ENCODE data around the gene PET117. TPM values are rescaled to one million over a fixed set of nuclear protein-coding genes. Genes with fewer than 3 reads are reported as not detected.

Gene PET117
- total RNA-seq, 4 donors from 2014 or later, result 11.5 to 14.7 (median 13.3) TPM

- WGBS, 2 donors, result 69 to 89% methylated on average over 2 of the region's 2 CpGs
- DNase-seq (ENCODE audit: low spot score in 2 of 2), result no peak
- H3K4me3 ChIP-seq (ENCODE audit: low read depth, poor library complexity, severe bottlenecking), result no peak overlapping the region
- no peak for TF ChIP-seq POLR2A (IDR thresholded peaks at IDR 0.05)
- TF ChIP-seq, protein P1, sequence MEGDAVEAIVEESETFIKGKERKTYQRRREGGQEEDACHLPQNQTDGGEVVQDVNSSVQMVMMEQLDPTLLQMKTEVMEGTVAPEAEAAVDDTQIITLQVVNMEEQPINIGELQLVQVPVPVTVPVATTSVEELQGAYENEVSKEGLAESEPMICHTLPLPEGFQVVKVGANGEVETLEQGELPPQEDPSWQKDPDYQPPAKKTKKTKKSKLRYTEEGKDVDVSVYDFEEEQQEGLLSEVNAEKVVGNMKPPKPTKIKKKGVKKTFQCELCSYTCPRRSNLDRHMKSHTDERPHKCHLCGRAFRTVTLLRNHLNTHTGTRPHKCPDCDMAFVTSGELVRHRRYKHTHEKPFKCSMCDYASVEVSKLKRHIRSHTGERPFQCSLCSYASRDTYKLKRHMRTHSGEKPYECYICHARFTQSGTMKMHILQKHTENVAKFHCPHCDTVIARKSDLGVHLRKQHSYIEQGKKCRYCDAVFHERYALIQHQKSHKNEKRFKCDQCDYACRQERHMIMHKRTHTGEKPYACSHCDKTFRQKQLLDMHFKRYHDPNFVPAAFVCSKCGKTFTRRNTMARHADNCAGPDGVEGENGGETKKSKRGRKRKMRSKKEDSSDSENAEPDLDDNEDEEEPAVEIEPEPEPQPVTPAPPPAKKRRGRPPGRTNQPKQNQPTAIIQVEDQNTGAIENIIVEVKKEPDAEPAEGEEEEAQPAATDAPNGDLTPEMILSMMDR (IDR thresholded peaks at IDR 0.05), result no peak
- intact Hi-C loops (cut with DNase I; ENCODE audit: low total_unique reads), result no loop called here
Observed at GRCh38 chr20:18139832-18140231, 2.2 kb downstream of the PET117 start.

- WGBS, 2 donors, result 83 to 85% methylated on average over 1 of the region's 1 CpG
- no peak for DNase-seq (ENCODE audit: low spot score in 2 of 2)
- no peak overlapping the region for H3K4me3 ChIP-seq (ENCODE audit: low read depth, poor library complexity, severe bottlenecking)
- TF ChIP-seq POLR2A (IDR thresholded peaks at IDR 0.05), result no peak
- TF ChIP-seq, protein P1 (IDR thresholded peaks at IDR 0.05), result no peak
- intact Hi-C loops (cut with DNase I; ENCODE audit: low total_unique reads), result no loop called here
Observed at GRCh38 chr20:18144541-18145099, 7.0 kb downstream of the PET117 start.

DNA sequence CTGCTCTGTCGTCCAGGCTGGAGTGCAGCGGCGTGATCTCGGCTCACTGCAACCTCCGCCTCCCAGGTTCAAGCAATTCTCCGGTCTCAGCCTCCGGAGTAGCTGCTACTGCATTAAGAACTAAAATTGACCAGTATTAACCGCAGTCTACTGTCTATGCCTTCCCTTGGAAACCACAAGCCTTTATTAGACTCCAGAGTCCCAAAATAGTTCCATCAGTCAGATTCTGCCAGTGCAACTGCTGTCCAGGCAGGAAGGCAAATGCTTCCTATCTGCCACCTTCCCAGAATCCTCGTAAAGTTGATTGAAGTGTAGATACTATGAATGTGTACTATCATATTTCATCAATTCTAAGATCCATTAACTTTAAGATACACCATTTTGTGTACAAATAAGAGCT lies 16.7 kb downstream of the PET117 start:
- WGBS, 2 donors, result 97% methylated on average over 9 of the region's 9 CpGs
- H3K4me3 ChIP-seq (ENCODE audit: low read depth, poor library complexity, severe bottlenecking), result no peak overlapping the region
- no peak for TF ChIP-seq POLR2A (IDR thresholded peaks at IDR 0.05)
- TF ChIP-seq, protein P1 (IDR thresholded peaks at IDR 0.05), result no peak
- intact Hi-C loops (cut with DNase I; ENCODE audit: low total_unique reads), result no loop called here
- no peak for DNase-seq (ENCODE audit: low spot score in 2 of 2)

DNA sequence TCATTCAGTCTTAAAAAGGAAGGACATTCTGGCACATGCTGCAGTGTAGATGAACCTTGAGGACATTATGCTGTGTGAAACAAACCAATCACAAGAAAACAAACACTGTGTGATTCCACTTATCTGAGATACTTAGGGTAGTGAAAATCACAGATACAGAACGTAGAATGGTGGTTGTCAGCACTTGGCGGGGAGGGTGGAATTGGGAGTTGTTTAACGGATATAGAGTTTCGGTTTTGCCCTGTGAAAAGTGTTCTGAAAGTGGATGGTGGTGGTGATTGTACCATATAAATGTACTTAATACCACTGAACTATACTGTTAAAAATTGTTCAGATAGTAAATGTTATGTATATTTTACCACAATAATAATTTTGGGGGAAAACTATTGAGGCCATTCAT lies 18.4 kb downstream of the PET117 start:
- no peak overlapping the region for H3K4me3 ChIP-seq (ENCODE audit: low read depth, poor library complexity, severe bottlenecking)
- DNase-seq (ENCODE audit: low spot score in 2 of 2), result no peak
- no peak for TF ChIP-seq POLR2A (IDR thresholded peaks at IDR 0.05)
- TF ChIP-seq, protein P1 (IDR thresholded peaks at IDR 0.05), result no peak
- intact Hi-C loops (cut with DNase I; ENCODE audit: low total_unique reads), result no loop called here
- WGBS, 2 donors, result 93 to 95% methylated on average over 4 of the region's 4 CpGs

GRCh38 chr20:18164356-18164755 lies 26.7 kb downstream of the PET117 start:
- no peak overlapping the region for H3K4me3 ChIP-seq (ENCODE audit: low read depth, poor library complexity, severe bottlenecking)
- WGBS, 2 donors, result 77 to 100% methylated on average over 2 of the region's 2 CpGs
- no peak for DNase-seq (ENCODE audit: low spot score in 2 of 2)
- intact Hi-C loops (cut with DNase I; ENCODE audit: low total_unique reads), result no loop called here
- TF ChIP-seq, protein P1 (IDR thresholded peaks at IDR 0.05), result no peak
- TF ChIP-seq POLR2A (IDR thresholded peaks at IDR 0.05), result no peak

- intact Hi-C loops (cut with DNase I; ENCODE audit: low total_unique reads), result no loop called here
- WGBS, 2 donors, result 74 to 79% methylated on average over 3 of the region's 3 CpGs
- TF ChIP-seq POLR2A (IDR thresholded peaks at IDR 0.05), result no peak
- TF ChIP-seq, protein P1 (IDR thresholded peaks at IDR 0.05), result no peak
- no peak overlapping the region for H3K4me3 ChIP-seq (ENCODE audit: low read depth, poor library complexity, severe bottlenecking)
- DNase-seq (ENCODE audit: low spot score in 2 of 2), result no peak
Observed at GRCh38 chr20:18165553-18165952, 27.9 kb downstream of the PET117 start.
